Inflammatory macrophage treated with lipopolysaccharide for 1 hour (primary cell): ENCODE data around the gene OLFML2B.

Experiments used
- DNase-seq, 2 donors: peaks; one replicate each; pipeline ENCODE4 v3.0.0-alpha.2; 2020 to 2022

The OLFML2B gene

GRCh38 chr1:161973924-161974845, 49.5 kb downstream of the OLFML2B start:
- DNase-seq: no peak

GRCh38 chr1:161972828-161973227, 50.8 kb downstream of the OLFML2B start:
- DNase-seq: no peak

GRCh38 chr1:161970633-161971032, 53.0 kb downstream of the OLFML2B start:
- no peak for DNase-seq

- no peak for DNase-seq
These were observed 53.6 kb downstream of the OLFML2B start for GRCh38 chr1:161970036-161970435.

- no peak for DNase-seq
These were observed 57.6 kb downstream of the OLFML2B start for GRCh38 chr1:161966067-161966466.

- peak in 1 of 2 donors; percentile 41 for DNase-seq
These were observed 61.4 kb downstream of the OLFML2B start for GRCh38 chr1:161962091-161962887.

- no peak for DNase-seq
These were observed 65.2 kb downstream of the OLFML2B start for GRCh38 chr1:161958425-161958824.

- no peak for DNase-seq
These were observed 66.7 kb downstream of the OLFML2B start for GRCh38 chr1:161956930-161957329.

- DNase-seq: no peak
These were observed 67.6 kb downstream of the OLFML2B start for GRCh38 chr1:161956097-161956496.

GRCh38 chr1:161955606-161956005, 68.1 kb downstream of the OLFML2B start:
- no peak for DNase-seq

GRCh38 chr1:161954466-161954865, 69.2 kb downstream of the OLFML2B start:
- DNase-seq: no peak

GRCh38 chr1:161954050-161954449, 69.6 kb downstream of the OLFML2B start:
- DNase-seq: peak; percentile 10 to 20

GRCh38 chr1:161953256-161953920, 70.3 kb downstream of the OLFML2B start:
- DNase-seq: no peak

GRCh38 chr1:161952607-161953172, 71.0 kb downstream of the OLFML2B start:
- DNase-seq: peak in 1 of 2 donors; percentile 14

GRCh38 chr1:161951646-161952045, 72.0 kb downstream of the OLFML2B start:
- DNase-seq: no peak

GRCh38 chr1:161950377-161950776, 73.3 kb downstream of the OLFML2B start:
- no peak for DNase-seq

- no peak for DNase-seq
These were observed 74.1 kb downstream of the OLFML2B start for GRCh38 chr1:161949548-161949947.

- DNase-seq: no peak
These were observed 75.2 kb downstream of the OLFML2B start for GRCh38 chr1:161948435-161948834.

GRCh38 chr1:161946071-161946987, 77.3 kb downstream of the OLFML2B start:
- DNase-seq: no peak

- DNase-seq: no peak
These were observed 78.2 kb downstream of the OLFML2B start for GRCh38 chr1:161945306-161946060.

- DNase-seq: no peak
These were observed 79.3 kb downstream of the OLFML2B start for GRCh38 chr1:161944381-161944780.
